Hematopoietic multipotent progenitor cell (in vitro differentiated cells): ENCODE results near the gene VGLL2. TPM values are rescaled to one million over a fixed set of nuclear protein-coding genes. Genes with fewer than 3 reads are reported as not detected.

Experiments
- DNase-seq, 3 donors: peaks; one replicate each; pipeline ENCODE4 v3.0.0-alpha.2; 2011 to 2015; ENCODE audit warnings: low read depth in 2 of 3, low spot score in 2 of 3
- small RNA-seq: library from RNA; depleted of rRNA; stranded (forward); fragments of <200 nt; gene quantifications from one replicate; pipeline ENCODE3, GENCODE V24; 2012
- total RNA-seq: library from RNA; depleted of rRNA; stranded (reverse); fragments of >200 nt; gene quantifications from one replicate; pipeline ENCODE4 v1.2.3, GENCODE V29; 2012

VGLL2 gene
- total RNA-seq, 1 donor: not detected

DNA sequence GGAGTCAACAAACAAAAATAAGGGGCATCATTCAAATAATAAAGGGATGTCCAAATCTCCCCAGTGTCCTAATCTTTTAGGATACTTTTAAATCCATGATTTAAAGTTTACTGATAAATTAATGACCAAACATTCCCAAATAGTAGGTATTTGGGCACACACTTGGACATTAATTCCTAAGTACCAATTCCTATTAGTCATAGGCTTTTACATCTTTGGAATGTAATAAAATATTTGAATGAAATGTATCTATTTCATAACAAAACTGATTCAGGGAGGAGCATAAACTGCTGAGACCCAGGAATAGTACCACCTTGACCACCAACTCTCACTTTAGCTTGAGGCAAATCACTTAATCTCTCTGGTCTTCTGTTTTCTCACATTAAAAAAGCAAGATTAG lies 44.3 kb downstream of the VGLL2 start:
- no peak for DNase-seq

DNA sequence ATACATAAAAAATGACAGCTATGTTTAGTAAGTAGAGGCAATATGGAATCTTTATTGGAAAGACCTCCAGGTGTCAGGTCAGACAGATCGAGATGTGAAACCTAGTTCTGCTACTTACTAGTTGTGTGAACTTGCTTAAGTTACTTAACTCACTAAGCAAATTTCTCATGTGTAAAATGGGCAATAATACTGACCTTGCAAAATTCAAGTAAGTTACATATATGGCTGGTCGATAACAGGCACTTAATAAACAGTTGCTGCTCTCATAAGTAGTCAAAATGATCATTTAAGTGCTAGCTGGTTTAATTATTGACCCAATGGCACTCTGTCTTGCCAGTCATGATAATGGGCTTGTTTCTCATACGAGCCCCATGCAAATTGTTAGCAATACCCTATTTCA lies 46.0 kb downstream of the VGLL2 start:
- no peak for DNase-seq

DNA sequence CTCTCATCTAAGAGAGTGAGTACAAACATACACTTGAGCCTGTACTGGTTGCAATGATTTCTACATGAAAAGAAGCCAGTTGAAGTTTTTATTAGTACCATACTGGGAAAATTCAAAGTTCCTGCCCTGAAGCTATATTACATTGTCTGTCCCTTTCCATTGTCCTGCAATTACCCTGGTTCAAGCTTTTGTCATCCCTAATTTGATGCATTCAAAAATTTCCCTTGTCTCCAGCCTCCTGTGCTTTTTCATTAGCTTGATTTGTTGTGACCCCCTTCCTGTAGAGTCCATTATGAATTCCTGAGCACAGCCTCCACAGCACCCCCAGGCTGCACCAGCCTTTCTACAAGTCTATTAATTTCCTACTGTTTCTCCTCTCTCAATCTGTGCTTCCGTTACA lies 46.4 kb downstream of the VGLL2 start:
- DNase-seq: no peak

DNA sequence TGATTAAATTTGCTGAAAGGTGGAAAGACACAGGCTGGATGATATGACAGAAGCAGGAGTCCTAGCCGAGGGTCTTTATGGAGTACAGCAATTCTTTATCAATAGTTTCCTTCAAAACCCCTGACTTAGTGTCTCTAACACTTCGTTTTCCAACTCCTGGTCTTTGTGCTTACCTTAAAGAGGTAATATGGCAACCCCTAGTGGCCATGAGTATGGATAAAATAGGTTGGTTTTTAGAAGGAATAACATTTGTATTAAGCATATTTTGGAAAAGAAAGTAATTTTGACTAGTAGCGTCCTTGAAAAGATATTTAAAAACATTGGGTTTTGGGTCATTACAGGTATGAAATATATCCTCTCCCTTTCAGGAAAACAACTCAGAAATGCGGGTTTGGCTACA lies 51.9 kb downstream of the VGLL2 start:
- DNase-seq: no peak

Small RNA genes lying within 50 kb of the gene (small RNA-seq; reads per million reads assigned to genes)
- gene RN7SKP18: not detected

Other genes with a start within 250 kb of the VGLL2 start
- not detected for gene ROS1, start 160.4 kb downstream of the VGLL2 start, total RNA-seq
- 0.81 TPM for gene DCBLD1, start 217.1 kb downstream of the VGLL2 start, total RNA-seq